HG03521 (cell line): ENCODE data around the gene HBEGF.

Experiments
- ATAC-seq: cut with Tn5 transposase; IDR thresholded peaks from one replicate; pipeline ENCODE4 v1.9.1; 2021; ENCODE audit warnings: mild to moderate bottlenecking, moderate library complexity; ENCODE audit not compliant: unreplicated experiment

The HBEGF gene

DNA sequence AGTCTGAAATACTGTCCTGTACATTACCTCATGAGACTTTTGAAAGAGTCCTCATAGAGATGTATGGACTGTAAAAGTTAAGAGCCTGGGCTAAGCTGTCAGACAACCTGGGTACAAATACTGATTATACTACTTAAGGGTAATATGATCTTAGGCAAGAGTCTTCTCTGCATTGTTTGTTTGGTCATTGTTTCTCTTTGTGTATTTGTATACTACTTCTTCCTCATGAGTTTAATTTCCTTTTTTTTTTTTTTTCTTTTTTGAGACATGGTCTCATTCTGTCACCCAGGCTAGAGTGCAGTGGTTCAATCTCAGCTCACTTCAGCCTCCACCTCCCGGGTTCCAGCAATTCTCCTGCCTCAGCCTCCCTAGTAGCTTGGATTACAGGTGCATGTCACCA, 40.9 kb downstream of the HBEGF start:
- no peak for ATAC-seq

DNA sequence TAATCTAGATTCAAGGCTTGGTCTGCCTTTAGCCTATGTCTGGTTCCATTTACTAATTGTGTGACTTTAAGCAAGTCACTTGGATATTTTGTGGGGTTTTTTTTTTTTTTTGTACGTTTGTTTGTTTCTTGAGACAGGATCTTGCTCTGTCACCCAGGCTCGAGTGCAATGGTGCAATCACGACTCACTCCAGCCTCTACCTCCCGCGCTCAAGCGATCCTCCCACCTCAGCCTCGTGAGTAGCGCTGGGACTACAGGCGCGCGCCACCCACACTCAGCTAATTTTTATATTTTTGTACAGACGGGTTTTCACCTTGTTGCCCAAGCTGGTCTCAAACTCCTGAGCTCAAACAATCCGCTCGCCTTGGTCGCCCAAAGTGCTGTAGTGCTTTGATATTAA, 42.4 kb downstream of the HBEGF start:
- no peak for ATAC-seq

DNA sequence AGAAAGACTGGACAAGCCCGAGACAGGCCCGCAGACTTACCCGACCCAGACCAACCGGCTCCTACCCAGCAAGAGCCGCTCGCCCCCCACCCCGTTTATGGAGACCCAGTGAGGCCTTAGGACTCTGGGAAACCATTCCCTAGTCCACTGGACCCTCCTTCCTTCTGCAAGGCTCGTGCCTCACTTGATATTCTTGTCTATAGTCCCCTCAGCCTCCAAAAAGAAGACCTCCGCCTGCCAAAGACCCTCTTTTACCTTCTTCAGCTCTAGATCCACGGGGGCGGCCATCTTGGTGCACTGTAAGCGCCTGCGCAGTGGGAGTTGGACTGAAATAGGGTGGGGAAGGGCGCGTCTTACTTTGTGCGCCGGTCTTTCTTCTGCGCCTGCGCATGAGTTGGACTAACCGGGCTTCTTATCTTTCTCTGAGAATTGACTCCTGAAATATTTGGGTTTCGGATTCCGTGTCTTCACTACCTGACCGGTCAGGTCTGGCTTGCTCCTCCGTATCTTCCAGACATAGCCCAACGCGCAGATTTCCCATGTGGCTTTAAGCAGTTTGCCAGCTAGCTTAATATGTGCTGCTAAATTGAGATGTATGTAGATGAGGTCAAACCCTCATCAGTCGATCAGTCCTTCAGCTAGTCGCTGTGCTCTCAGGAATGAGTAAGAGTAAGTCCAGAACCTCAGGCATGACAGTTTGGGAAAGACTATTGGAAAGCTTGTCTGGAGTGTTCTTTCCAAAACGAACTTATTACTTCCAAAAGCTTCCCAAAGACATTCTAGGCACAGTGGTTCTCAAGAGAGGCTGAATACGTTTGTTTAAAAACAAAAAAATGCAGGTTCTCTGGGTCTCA, 43.4 kb downstream of the HBEGF start, which contains the start of gene PFDN1:
PFDN1 (minus strand) TSS at position 316 of the 854 bp plus-strand sequence; CDS start at position 288, 28 bp downstream.
- peak; percentile 95 for ATAC-seq

GRCh38 chr5:140301136-140301535, 45.3 kb downstream of the HBEGF start:
- ATAC-seq = no peak

- no peak for ATAC-seq
These were observed 47.3 kb downstream of the HBEGF start for GRCh38 chr5:140299056-140299455.

GRCh38 chr5:140298183-140298601, 48.2 kb downstream of the HBEGF start:
- no peak for ATAC-seq

- no peak for ATAC-seq
These were observed 49.1 kb downstream of the HBEGF start for GRCh38 chr5:140297283-140297682.

DNA sequence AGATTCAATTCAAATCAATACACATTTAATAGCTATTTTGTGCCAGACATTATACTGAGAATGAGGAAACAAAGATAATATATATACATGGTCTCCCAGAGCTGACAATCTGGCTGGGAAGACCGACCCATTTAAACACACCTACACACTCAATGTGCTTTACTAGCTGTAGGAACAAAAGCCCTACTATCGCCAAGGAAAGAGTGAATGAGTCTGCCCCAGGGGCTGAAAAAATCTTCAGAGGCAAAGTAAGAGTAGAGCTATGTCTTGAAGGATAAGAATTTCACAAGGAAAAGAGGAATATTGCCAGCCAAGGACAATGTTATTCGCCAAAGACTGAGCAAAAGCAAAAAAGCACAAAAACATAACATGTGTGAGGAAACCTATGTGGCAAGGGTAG, 50.1 kb downstream of the HBEGF start:
- ATAC-seq = no peak

DNA sequence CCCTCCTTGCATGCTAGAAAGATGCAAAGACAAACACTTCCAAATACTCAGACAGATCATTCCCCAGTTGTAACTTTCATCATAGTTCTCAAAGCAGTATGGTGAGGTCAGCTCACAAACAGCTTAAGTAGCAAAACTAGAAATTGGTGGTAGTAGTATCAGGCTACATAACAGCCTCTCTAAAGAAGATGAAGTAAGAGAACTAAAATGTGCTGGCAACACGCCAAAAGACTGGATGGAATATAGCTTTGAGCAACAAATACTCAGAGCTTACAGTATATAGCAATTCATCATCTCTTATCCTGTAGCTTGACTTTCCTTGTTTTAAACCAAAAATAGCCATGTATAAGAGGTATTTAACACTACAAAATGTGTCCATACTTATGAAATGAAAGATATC, 51.0 kb downstream of the HBEGF start:
- ATAC-seq = no peak

DNA sequence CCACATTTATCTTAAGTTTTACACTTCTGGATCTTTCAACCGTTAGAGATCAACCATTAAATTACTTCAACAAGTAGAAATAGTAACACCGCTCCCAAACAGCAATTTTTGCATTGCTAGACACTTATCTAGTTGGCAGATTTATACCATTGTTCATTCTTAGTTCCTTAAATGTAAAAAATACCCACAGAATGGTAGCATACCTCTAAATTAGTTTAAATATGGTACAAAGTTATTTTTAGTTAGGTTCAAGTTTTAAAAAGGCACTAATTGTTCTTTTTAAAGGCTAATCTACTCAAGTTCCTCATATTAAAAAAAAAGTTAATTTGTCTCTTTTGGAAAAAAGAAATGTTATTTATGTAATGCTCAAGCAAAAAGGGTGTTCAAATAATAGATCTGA, 51.6 kb downstream of the HBEGF start:
- no peak for ATAC-seq

DNA sequence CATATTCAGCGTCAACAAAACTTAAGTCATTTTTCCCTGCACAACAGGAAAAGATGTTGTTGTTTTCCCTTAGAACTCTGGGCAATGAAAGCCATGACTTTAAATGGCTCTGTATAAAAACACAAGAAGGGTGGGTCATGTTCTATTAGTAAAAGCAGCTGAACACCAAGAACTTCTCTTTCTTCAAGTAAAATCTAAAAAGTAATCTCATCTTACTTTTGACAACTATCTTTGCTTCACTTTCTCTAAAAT, 52.6 kb downstream of the HBEGF start:
- ATAC-seq = no peak

DNA sequence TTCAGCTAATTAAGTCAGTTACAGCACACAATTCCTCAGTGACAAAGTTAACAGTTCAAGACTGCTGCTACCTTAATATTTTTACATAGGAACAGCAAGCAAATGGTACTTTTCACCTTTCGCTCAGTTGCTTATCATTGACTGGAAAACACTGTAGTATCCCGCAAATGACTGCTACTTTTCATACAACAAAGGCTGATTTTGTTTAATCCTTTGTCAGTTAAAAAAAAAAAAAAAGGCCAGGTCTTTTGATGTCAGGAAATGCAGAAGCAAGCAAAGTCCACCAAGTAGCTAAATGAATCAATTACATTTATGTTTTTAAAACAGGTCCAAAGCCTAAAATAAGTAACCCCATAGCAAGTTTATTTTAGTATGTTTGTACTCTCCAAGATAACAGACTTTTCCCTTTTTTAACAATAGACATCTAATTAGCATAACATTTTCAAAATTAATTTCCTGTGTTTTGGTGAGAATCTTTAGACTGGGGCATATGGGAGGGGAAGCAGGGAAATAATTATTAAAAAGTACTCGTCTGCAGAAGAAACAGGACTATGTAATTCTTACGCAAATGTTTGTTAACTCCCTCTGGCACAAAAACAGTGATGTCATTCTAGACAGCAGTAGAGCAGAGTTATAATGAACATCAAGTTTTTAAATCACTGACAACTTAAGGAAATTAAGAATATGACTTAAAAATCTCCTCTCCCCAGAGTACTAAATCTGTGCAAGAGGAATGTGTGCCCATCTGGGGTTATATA, 53.1 kb downstream of the HBEGF start:
- no peak for ATAC-seq

- ATAC-seq = no peak
These were observed 54.0 kb downstream of the HBEGF start for GRCh38 chr5:140292212-140293036.

- no peak for ATAC-seq
These were observed 58.4 kb downstream of the HBEGF start for GRCh38 chr5:140287801-140288521.

- no peak for ATAC-seq
These were observed 60.0 kb downstream of the HBEGF start for GRCh38 chr5:140286424-140286823.

GRCh38 chr5:140284013-140284412, 62.4 kb downstream of the HBEGF start:
- ATAC-seq = no peak
